B cell (primary cell): ENCODE results near the gene TRPC3.

Experiments
- CTCF ChIP-seq: fragments of 200-600 bp; IDR thresholded peaks from one replicate; pipeline ENCODE4 v1.8.0; 2022; ENCODE audit warnings: antibody characterized with exemption, mild to moderate bottlenecking
- EZH2 ChIP-seq: IDR thresholded peaks from 2 replicates; pipeline ENCODE4 v1.6.1; 2012; ENCODE audit warnings: borderline replicate concordance, low read depth, mild to moderate bottlenecking, moderate library complexity, low read length; ENCODE audit not compliant: insufficient read depth, poor library complexity, severe bottlenecking

- TF ChIP-seq CTCF (no peak), EZH2 (no peak)
These were observed 17.0 kb upstream of the TRPC3 start for GRCh38 chr4:121968859-121969258.
